H1 (cell line): ENCODE measurements around the gene SPATA7. TPM values are rescaled to one million over a fixed set of nuclear protein-coding genes. Genes with fewer than 3 reads are reported as not detected.
A peak's percentile ranks its signal among the peaks of the same experiment; 100 is the strongest.

Source experiments
- CTCF ChIA-PET: fragments of 300-600 bp; sonication (Branson Sonifier 250); formaldehyde crosslinking; loops from one replicate; lab custom pipeline; 2021; ENCODE audit not compliant: partially characterized antibody; lab: Charles Lee
- POLR2A ChIA-PET: fragments of 300-600 bp; sonication (Branson Sonifier 250); formaldehyde crosslinking; loops from one replicate; lab custom pipeline; 2021; ENCODE audit warnings: inconsistent platforms; ENCODE audit not compliant: partially characterized antibody; lab: Charles Lee
- DNase-seq, 2 experiments: peaks; one replicate each; pipeline versions ENCODE4 v3.0.0 to v3.0.0-alpha.2; 2010 to 2022; ENCODE audit warnings: low spot score in 2 of 2, low read depth in 1 of 2, mixed read lengths in 1 of 2
- FAIRE-seq: peaks from 2 replicates; lab custom pipeline; 2011; peaks lifted over from hg19 to GRCh38; lab: Jason Lieb, UNC
- H2AFZ ChIP-seq: 2 replicates; pipeline ENCODE4 v1.8.1; 2012; ENCODE audit warnings: low read length, inconsistent platforms
- H2AK5ac ChIP-seq: 2 replicates; pipeline ENCODE4 v1.6.1; 2013; ENCODE audit warnings: low read depth, low read length
- H2BK120ac ChIP-seq: replicated peaks from 2 replicates; pipeline ENCODE3; 2013; ENCODE audit warnings: low read depth, low read length, inconsistent platforms
- H2BK12ac ChIP-seq: 2 replicates; pipeline ENCODE4 v1.6.1; 2013; ENCODE audit warnings: low read depth, low read length
- H2BK15ac ChIP-seq: 2 replicates; pipeline ENCODE4 v1.6.1; 2013; ENCODE audit warnings: low read length
- H2BK20ac ChIP-seq: 2 replicates; pipeline ENCODE4 v1.6.1; 2013; ENCODE audit warnings: low read length
- H2BK5ac ChIP-seq: 2 replicates; pipeline ENCODE4 v1.6.1; 2013; ENCODE audit warnings: low read depth, low read length
- H3K14ac ChIP-seq: 2 replicates; pipeline ENCODE4 v1.6.1; 2013; ENCODE audit warnings: inconsistent platforms; ENCODE audit not compliant: insufficient read length
- H3K18ac ChIP-seq: 2 replicates; pipeline ENCODE4 v1.6.1; 2013; ENCODE audit warnings: low read length; ENCODE audit errors: extremely low read depth
- H3K23ac ChIP-seq: 2 replicates; pipeline ENCODE4 v1.6.1; 2013; ENCODE audit warnings: inconsistent platforms; ENCODE audit not compliant: insufficient read length
- H3K23me2 ChIP-seq: 2 replicates; pipeline ENCODE4 v1.6.1; 2013; ENCODE audit warnings: low read depth, low read length
- H3K27ac ChIP-seq: 2 replicates; pipeline ENCODE4 v1.6.1; 2011; ENCODE audit warnings: low read depth, low read length, inconsistent platforms
- H3K27me3 ChIP-seq, 4 experiments: replicated peaks in 1 of 4; 1 replicate in 1 of 4; 2 replicates in 3 of 4; pipeline versions ENCODE4 v1.6.1 to v1.8.1; 2011 to 2013; ENCODE audit warnings: low read length in 3 of 4, mild to moderate bottlenecking in 3 of 4, inconsistent platforms in 2 of 4, mixed read lengths in 2 of 4, moderate library complexity in 1 of 4; ENCODE audit not compliant: control insufficient read depth in 3 of 4, insufficient read depth in 3 of 4; ENCODE audit errors: extremely low read depth in 1 of 4
- H3K36me3 ChIP-seq, 4 experiments: 2 replicates each; pipeline versions ENCODE4 v1.6.1 to v1.8.1; 2011 to 2013; ENCODE audit warnings: mild to moderate bottlenecking in 4 of 4, low read length in 3 of 4, moderate library complexity in 2 of 4, control low read depth in 1 of 4, inconsistent platforms in 1 of 4; ENCODE audit not compliant: insufficient read depth in 4 of 4, control insufficient read depth in 2 of 4
- H3K4ac ChIP-seq: replicated peaks from 2 replicates; pipeline ENCODE3; 2013; ENCODE audit warnings: low read length, low read depth, mixed read lengths, inconsistent platforms; ENCODE audit not compliant: insufficient read length
- H3K4me1 ChIP-seq, 4 experiments: replicated peaks in 1 of 4; 1 replicate in 1 of 4; 2 replicates in 3 of 4; pipeline versions ENCODE4 v1.6.1 to v1.8.1; 2011 to 2013; ENCODE audit warnings: low read length in 3 of 4, inconsistent platforms in 2 of 4, mixed read lengths in 1 of 4; ENCODE audit not compliant: insufficient read depth in 4 of 4, control insufficient read depth in 3 of 4
- H3K4me2 ChIP-seq, 2 experiments: 2 replicates each; pipeline versions ENCODE4 v1.6.1 to v1.8.1; 2011 to 2013; ENCODE audit warnings: low read depth in 2 of 2, low read length in 2 of 2, control low read depth in 1 of 2, inconsistent platforms in 1 of 2, mild to moderate bottlenecking in 1 of 2; ENCODE audit not compliant: insufficient read depth in 1 of 2
- H3K4me3 ChIP-seq, 4 experiments: fragments of 200-600, 300-600 bp in 1 of 4; sonication (generic), shearing (Covaris generic), sonication (Bioruptor Twin) in 1 of 4; 2 replicates each; pipeline versions ENCODE4 v1.5.1 to v1.8.1; 2011 to 2016; ENCODE audit warnings: low read length in 4 of 4, low read depth in 3 of 4, control low read depth in 2 of 4, inconsistent platforms in 2 of 4, mild to moderate bottlenecking in 2 of 4, mixed read lengths in 1 of 4, moderate library complexity in 1 of 4; ENCODE audit not compliant: insufficient read depth in 2 of 4; ENCODE audit errors: extremely low read depth in 1 of 4
- H3K56ac ChIP-seq: replicated peaks from 2 replicates; pipeline ENCODE3; 2013; ENCODE audit warnings: low read depth, mild to moderate bottlenecking, mixed read lengths, low read length, inconsistent platforms; ENCODE audit not compliant: insufficient read length
- H3K79me1 ChIP-seq: 2 replicates; pipeline ENCODE4 v1.6.1; 2013; ENCODE audit warnings: low read depth, low read length, control low read depth
- H3K79me2 ChIP-seq, 2 experiments: 2 replicates each; pipeline versions ENCODE4 v1.6.1 to v1.8.1; 2012 to 2013; ENCODE audit warnings: low read length in 2 of 2, mild to moderate bottlenecking in 2 of 2, inconsistent platforms in 1 of 2; ENCODE audit not compliant: insufficient read depth in 2 of 2, control insufficient read depth in 1 of 2
- H3K9ac ChIP-seq, 4 experiments: replicated peaks in 1 of 4; 1 replicate in 1 of 4; 2 replicates in 3 of 4; pipeline versions ENCODE4 v1.6.1 to v1.8.1; 2011 to 2013; ENCODE audit warnings: low read depth in 3 of 4, low read length in 3 of 4, control low read depth in 2 of 4, mild to moderate bottlenecking in 2 of 4, moderate library complexity in 2 of 4, inconsistent platforms in 1 of 4; ENCODE audit errors: extremely low read depth in 1 of 4
- H3K9me3 ChIP-seq, 2 experiments: 2 replicates each; pipeline versions ENCODE4 v1.6.1 to v1.8.1; 2012 to 2013; ENCODE audit warnings: mild to moderate bottlenecking in 2 of 2, moderate library complexity in 2 of 2, control low read depth in 1 of 2, inconsistent platforms in 1 of 2, low read depth in 1 of 2, low read length in 1 of 2, mixed read lengths in 1 of 2; ENCODE audit not compliant: insufficient read depth in 2 of 2
- H4K20me1 ChIP-seq, 2 experiments: replicated peaks in 1 of 2; 2 replicates each; pipeline versions ENCODE3 to v1.8.1; 2011 to 2013; ENCODE audit warnings: inconsistent platforms in 2 of 2, low read length in 2 of 2, mild to moderate bottlenecking in 1 of 2; ENCODE audit not compliant: insufficient read depth in 2 of 2, control insufficient read depth in 1 of 2
- H4K5ac ChIP-seq: 2 replicates; pipeline ENCODE4 v1.6.1; 2013; ENCODE audit warnings: low read length, low read depth, mixed read lengths, inconsistent platforms; ENCODE audit not compliant: insufficient read length
- H4K8ac ChIP-seq: 2 replicates; pipeline ENCODE4 v1.8.0; 2013; ENCODE audit warnings: mild to moderate bottlenecking, moderate library complexity, low read length, inconsistent platforms; ENCODE audit not compliant: insufficient read depth; ENCODE audit errors: extremely low read depth
- H4K91ac ChIP-seq: replicated peaks from 2 replicates; pipeline ENCODE3; 2013; ENCODE audit warnings: low read length, mixed read lengths, inconsistent platforms; ENCODE audit not compliant: insufficient read length
- TEAD4 ChIP-seq: IDR thresholded peaks from 2 replicates; pipeline ENCODE4 v1.6.1; 2012; ENCODE audit warnings: low read depth, low read length, inconsistent platforms, mixed read lengths
- USF2 ChIP-seq: IDR thresholded peaks from 2 replicates; pipeline ENCODE4 v1.6.1; 2011; ENCODE audit warnings: low read length, improper control_type of control experiment
- WGBS, 2 experiments: shearing (Covaris generic) in 1 of 2; methylation state at CpG; one replicate each; pipeline versions ENCODE4 v1.1.6 to v1.1.7; 2013 to 2015; ENCODE audit warnings: low lambda C conversion rate in 2 of 2, mixed read lengths in 2 of 2, inconsistent platforms in 1 of 2, low coverage in 1 of 2, missing lambda C conversion rate in 1 of 2; ENCODE audit not compliant: insufficient replicate concordance in 2 of 2, insufficient coverage in 1 of 2, insufficient read length in 1 of 2; ENCODE audit errors: extremely low coverage in 1 of 2, missing lambda C conversion rate in 1 of 2; 5-methylcytosine and 5-hydroxymethylcytosine counted together
- polyA plus RNA-seq, 7 experiments: library from polyadenylated mRNA; depleted of rRNA in 3 of 7; stranded (reverse) in 5 of 7; unstranded in 2 of 7; fragments of >200 nt in 5 of 7; fragments of 200-250 nt in 2 of 7; gene quantifications; 1 replicate in 5 of 7; 2 replicates in 1 of 7; 4 replicates in 1 of 7; pipeline versions ENCODE4 v1.2.1 to v1.2.3, GENCODE V29; 2011 to 2013; ENCODE audit warnings: missing spikeins in 2 of 7, mixed read lengths in 2 of 7
- total RNA-seq: library from RNA; stranded (reverse); fragmentation: NEBNext Ultra II Directional; extraction: Animal tissue kit (Norgen Biotek cat#: 25700); gene quantifications from 2 replicates; pipeline ENCODE4 v1.2.1, GENCODE V29; 2021

Gene SPATA7
- total and polyA plus RNA-seq, 2 of the 8 experiments (the other 6 are each of a cell fraction or from before 2014, with no cell fraction given) = 3.8 to 6.7 TPM

GRCh38 chr14:88342980-88343379, 42.5 kb upstream of the SPATA7 start:
- H4K5ac ChIP-seq = no peak overlapping the region
- no peaks in the 10 kb centered on the region for H3K23me2 ChIP-seq
- no peak overlapping the region for H3K4ac ChIP-seq
- no peaks in the 10 kb centered on the region for H4K20me1 ChIP-seq
- H4K8ac ChIP-seq = no peak overlapping the region
- H4K91ac ChIP-seq = no peak overlapping the region
- ChIA-PET POLR2A (no interaction called here), CTCF (no interaction called here)
- no peak overlapping the region for H2BK5ac ChIP-seq
- H2BK15ac ChIP-seq = no peak overlapping the region
- no peak overlapping the region for H3K27ac ChIP-seq
- TF ChIP-seq USF2 = peak; percentile 71; the same call in 1 of the 2 replicates
- TF ChIP-seq TEAD4 = no peak
- H3K9ac ChIP-seq = no peak overlapping the region
- 89% methylated on average over 2 of the region's 2 CpGs; no CpG with 5 or more reads in 1 of the 2 experiments for WGBS, 2 experiments
- H3K4me2 ChIP-seq = no peak overlapping the region
- H2BK20ac ChIP-seq = no peak overlapping the region
- H3K4me1 ChIP-seq = no peaks in the 10 kb centered on the region
- no peaks in the 10 kb centered on the region for H3K9me3 ChIP-seq
- H3K79me2 ChIP-seq = no peaks in the 10 kb centered on the region
- no peaks in the 10 kb centered on the region for H3K79me1 ChIP-seq
- H2BK12ac ChIP-seq = no peak overlapping the region
- no peak overlapping the region for H3K23ac ChIP-seq
- H3K36me3 ChIP-seq = no peaks in the 10 kb centered on the region
- no peak overlapping the region for H3K14ac ChIP-seq
- no peak overlapping the region for H3K18ac ChIP-seq
- no peaks in the 10 kb centered on the region for H3K27me3 ChIP-seq
- H2AFZ ChIP-seq = no peak overlapping the region
- no peak overlapping the region for H3K4me3 ChIP-seq
- no peak overlapping the region for H2BK120ac ChIP-seq
- H3K56ac ChIP-seq = no peak overlapping the region
- no peak for DNase-seq
- no peak overlapping the region for H2AK5ac ChIP-seq
- FAIRE-seq = peak; percentile 62
